GM12873 (cell line): ENCODE results near the gene FNDC3B.

ENCODE experiments used
- TF ChIP-seq, protein P1 (sequence below): IDR thresholded peaks from 2 replicates; pipeline ENCODE4 v1.5.1; 2012; ENCODE audit warnings: low read depth, mild to moderate bottlenecking, moderate library complexity, low read length, control low read depth; ENCODE audit not compliant: insufficient read depth; ENCODE audit errors: missing control alignments

The FNDC3B gene

DNA sequence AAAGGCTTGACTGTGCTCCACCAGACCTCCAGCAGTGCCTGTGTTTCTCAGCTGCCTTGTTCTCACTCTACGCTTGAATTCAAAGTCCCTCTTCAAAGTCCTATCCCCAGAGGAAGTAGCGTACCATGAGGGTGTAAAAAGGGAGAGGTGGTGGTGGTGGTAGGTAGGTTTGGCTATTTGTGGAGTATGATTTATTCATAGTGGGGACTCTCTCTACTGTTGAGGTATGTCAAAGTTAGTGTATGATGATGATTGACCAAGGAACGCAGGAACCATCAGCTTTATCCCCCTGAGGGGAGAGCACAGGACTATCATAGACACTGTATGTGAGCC is 271.0 kb downstream of the FNDC3B start:
- TF ChIP-seq, protein P1, sequence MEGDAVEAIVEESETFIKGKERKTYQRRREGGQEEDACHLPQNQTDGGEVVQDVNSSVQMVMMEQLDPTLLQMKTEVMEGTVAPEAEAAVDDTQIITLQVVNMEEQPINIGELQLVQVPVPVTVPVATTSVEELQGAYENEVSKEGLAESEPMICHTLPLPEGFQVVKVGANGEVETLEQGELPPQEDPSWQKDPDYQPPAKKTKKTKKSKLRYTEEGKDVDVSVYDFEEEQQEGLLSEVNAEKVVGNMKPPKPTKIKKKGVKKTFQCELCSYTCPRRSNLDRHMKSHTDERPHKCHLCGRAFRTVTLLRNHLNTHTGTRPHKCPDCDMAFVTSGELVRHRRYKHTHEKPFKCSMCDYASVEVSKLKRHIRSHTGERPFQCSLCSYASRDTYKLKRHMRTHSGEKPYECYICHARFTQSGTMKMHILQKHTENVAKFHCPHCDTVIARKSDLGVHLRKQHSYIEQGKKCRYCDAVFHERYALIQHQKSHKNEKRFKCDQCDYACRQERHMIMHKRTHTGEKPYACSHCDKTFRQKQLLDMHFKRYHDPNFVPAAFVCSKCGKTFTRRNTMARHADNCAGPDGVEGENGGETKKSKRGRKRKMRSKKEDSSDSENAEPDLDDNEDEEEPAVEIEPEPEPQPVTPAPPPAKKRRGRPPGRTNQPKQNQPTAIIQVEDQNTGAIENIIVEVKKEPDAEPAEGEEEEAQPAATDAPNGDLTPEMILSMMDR: no peak

DNA sequence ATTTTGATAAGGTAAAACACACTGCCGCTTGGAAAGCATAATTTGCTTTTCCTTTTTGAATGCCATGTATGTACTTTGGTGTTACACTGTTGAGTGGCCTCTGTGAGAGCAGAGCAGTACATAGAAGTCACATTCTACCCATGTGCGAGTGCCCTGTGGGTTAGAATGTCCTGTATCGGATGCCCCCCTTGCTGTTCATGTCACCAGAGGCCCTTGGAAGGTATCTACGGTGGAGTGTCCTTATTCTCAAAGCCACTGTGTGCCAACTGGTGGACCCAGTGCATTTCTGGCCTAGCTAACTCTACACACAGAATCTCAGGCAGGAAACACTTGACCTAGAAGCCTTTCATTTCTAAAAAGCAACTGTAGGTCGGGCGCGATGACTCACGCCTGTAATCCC is 271.8 kb downstream of the FNDC3B start:
- TF ChIP-seq, protein P1: no peak

DNA sequence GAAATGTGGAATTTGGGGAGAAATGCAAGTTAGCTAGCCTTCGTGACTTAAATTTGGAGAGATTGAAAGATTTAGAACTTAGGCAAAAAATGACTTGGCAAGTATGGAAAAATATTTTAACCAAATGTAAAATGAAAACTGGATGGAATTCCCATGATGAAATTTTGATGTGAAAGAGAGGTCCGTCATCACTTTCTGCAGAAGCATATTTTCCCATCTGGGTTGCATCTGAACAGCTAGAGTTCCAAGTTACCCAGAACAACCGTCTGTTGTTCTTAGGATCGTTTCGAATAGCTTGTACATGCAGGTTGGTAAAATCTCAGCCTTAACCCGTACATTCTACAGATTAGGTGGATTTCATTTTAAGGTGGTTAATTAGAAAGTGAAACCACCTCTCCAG is 272.6 kb downstream of the FNDC3B start:
- TF ChIP-seq, protein P1: no peak

DNA sequence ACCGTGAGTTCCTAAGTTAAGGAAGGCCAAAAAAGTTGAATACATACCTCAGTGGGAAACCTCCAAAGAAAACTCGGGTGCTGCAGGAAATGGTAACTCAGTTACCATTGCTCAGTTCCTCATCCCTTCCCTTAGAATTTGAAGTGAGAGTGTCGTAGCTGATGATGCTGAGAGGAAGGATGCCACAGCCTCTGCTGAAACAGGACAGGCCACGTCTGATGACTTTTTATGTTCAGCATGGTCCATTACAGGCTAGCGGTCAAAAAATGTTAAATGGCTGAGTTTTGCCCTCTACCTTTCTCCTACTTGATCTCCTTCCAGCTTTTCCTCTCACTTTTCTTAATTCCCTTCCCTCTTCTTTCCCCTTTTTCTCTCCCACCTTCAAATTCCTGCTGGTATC is 273.3 kb downstream of the FNDC3B start:
- TF ChIP-seq, protein P1: no peak

DNA sequence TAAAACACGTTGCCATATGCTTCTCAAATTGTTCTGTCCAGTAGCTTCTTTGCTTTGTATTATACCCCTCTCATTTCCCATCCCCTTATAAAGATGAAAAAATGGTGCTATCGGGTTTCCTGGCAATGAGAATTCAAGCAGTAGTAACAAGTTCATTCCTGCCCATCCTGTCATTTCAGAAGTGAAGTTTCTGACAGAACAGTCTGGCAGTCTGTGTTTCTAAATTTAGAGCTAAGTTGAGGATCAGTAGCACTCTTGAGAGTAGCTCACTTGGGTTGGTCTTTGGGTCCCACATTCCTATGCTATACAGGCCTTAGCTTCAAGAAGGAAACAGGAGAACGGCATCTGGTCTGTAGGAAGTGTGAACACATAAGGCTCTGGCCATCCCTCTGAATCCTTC is 274.3 kb downstream of the FNDC3B start:
- TF ChIP-seq, protein P1: no peak

DNA sequence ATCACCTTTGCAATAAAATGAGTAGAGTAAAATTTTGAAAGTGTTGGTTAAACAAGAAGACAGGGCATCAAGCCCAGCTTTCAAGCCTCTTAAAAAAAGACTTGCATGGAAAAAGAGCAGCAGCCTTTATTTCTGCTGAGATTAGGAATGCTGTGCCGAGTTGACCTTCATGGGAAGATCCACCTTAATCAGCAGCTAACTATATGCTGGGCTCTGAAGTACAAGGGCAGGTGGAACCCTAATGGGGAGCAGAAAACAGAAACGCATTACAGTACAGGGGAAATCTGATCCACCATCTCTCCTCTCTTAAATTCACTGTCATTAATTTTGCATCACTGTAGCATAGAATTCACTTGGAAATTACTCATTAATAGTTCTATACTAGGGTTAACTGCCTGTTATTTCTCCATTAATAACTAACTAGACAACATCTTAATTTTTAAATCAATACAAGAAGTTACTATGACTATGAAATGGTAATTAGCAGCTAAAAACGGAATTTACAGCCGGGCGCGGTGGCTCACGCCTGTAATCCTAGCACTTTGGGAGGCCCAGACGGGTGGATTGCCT is 275.3 kb downstream of the FNDC3B start:
- TF ChIP-seq, protein P1: no peak

DNA sequence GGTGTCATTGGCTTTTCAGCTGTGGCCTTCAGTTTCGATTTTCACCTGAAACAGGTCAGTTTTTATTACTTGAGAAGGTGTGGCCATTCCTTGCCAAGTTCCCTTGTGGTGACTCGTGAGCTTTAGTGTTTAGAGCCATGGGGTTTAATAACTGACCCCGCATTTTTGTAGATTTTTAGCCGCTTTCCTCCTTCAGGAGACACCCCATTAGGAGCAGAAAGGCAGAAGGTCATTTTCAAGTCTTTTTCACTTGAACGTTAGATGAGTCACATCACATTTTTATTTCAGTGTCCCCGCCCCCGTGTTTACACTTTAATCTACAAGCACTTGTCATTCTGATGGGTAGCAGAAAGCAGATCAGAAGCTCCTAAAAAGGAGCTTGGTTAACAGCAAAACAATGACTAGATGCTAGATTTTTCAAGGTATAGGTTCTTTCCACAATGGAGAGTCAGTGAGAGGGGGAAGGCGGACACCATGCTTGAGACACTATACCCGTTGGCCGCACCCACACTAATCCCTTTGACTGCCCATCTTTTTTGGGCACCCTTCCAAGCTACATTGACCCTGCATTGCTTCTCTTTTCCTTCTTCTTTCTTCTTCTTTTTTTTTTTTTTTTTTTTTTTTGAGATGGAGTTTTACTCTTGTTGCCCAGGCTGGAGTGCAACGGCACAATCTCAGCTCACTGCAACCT is 276.2 kb downstream of the FNDC3B start:
- TF ChIP-seq, protein P1: no peak
